Activated T-cell treated with anti-CD3 and anti-CD28 coated beads for 24 hours (primary cell): Measurements from ENCODE around the gene GDA.
"Not testable (repeated sequence)": the region's sequence is repeated elsewhere in the genome, so short reads cannot be mapped to it uniquely, and the experiment has no call there.

Source experiments
- DNase-seq: peaks from one replicate; pipeline ENCODE4 v3.0.0-alpha.2; 2020; ENCODE audit warnings: low read depth

Gene GDA

DNA sequence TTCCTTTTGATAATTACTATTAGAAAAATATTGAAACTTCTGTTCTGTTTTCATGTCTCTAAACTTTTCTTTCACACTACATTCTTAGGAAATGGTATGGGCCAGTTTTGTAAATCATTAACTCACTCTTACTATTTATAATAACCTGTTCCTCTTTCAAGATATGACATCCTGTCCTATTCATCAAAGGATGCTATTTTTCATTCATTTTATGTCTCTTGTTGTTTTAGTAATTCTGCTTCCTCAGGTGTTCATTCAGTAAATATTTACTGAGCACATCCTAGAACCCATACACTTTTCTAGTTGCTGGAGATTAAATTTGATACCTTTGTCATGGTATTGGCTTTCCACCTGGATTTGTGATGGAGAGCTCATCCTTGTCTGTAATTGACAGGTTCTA, 58.0 kb downstream of the GDA start:
- no peak for DNase-seq

DNA sequence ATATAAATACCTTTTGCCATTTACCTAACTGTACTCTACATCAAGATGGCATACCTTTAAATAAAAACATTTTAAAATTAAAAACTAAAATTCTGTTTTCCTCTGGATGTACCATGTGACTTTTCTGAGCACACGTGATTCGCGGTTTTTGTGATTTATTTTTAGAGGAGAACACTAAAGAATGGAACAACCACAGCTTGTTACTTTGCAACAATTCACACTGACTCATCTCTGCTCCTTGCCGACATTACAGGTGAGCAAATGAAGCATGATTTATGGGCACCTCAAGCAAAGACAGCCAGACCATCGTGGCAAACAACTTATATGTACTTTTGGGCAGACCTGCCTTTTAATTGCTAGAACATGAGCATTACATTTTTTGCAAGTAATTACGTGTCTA, 61.3 kb downstream of the GDA start:
- DNase-seq = no peak

DNA sequence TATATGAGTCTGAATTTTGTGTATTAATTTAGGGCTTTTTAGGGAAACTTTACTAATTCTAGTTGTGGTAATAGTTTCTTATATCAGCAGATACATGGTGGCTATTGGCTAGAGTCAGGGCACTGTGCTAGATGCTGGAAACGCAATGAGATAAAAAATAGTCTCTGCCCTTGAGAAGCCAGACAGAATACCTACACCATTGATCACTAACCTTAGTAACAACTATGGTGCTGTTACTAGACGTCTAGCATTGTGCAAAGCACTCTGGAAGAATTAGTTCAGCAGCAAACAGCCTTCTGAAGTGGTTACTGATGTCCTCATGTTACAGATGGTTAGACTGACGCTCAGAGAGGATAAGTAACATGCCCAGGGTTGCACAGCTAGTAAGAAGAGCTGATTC, 61.8 kb downstream of the GDA start:
- no peak for DNase-seq

GRCh38 chr9:72213906-72214305, 64.7 kb downstream of the GDA start:
- DNase-seq = no peak

DNA sequence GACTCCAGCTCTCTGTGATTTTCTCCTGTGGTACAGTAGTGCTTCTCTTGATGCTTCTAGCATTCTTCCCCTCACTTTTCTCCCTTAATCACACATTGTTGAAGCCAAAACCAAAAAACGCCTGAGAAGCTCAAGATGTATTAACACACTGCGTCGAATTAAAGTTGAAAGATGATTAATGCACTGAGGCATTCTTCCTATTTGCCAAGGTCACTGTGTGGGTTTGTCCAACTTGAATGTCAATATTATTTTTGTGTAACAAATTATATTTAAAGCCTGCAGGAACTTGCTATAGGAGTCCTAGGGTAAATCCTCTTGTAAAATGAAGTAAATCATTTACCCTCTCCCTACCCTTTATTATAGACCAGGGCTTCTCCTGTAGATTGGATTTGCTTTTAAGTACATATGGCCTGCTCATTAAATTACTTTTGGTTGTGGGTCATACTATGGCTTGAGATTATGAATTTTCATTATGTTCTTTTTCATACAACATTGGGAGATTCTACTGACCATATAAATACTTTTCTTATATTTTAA, 68.1 kb downstream of the GDA start:
- no peak for DNase-seq

- no peak for DNase-seq
These were observed 71.3 kb downstream of the GDA start for GRCh38 chr9:72220589-72220988.

GRCh38 chr9:72226146-72226812, 77.0 kb downstream of the GDA start:
- no peak for DNase-seq

GRCh38 chr9:72228282-72228681, 79.0 kb downstream of the GDA start:
- no peak for DNase-seq

DNA sequence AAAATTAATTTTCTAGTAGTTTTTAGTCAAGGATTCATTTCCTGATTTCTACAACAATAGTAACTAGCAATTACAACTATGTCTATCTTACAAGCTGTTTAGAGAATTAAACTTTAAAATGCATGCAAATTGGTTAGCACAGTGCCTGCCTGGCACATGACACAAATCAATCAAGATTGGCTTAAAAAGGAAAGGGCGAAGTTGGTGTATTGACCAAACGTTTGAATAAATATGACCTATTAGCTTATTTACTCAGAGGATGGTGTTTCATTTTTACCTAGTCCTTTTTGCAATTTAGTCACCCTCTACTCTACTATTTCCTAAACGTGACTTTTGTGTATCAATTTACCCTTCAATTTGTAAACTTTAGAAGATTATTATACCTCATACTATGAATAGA, 83.5 kb downstream of the GDA start:
- no peak for DNase-seq

DNA sequence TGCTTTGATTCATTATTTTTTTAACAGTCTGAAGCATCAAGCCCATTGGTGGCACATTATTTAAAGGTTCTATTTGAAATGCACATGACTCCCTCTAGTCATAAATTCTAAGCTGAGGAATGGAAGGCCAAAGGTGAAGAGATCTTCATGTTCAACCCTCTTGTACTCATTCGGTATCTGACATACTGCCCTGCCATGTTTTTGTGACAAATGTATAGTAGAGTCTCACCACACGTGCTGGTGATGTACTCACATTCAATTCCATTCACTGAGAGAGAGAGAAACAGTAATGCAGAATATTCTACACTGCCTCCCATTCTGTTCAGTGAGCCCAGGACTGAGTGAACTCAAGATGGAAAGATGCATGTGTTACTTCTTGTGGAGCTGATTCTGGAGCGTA, 98.3 kb downstream of the GDA start:
- no peak for DNase-seq

- no peak for DNase-seq
These were observed 102.3 kb downstream of the GDA start for GRCh38 chr9:72251589-72251988.

DNA sequence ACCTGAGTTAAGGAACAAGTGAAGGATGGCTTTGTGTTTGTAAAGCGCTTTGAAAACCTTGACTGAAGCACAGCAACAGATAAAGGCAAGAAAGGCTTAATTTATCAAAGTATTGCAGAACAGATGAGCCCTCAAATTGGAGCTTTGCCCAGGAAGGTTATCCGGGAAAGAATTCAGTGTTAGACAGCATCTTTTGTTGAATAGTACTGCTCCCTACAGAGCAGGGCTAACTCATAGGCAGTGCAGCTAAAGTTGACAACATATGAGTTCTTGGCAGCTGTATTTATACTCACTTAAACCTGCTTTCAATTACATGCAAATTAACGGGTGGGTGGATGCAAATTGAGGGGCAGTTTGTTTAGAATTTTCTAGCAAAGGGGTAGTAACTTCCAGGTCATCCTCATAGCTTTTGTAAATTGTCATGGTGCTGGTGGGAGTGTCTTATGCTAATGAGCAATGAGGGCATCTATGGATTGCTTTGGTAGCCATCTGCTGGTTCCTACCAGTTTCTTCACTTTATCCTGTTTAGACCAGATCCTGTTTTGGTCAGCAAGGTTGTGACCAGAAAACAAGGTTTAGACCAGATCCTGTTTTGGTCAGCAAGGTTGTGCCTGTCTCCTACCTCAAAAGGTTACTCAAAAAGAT, 105.8 kb downstream of the GDA start:
- no peak for DNase-seq

DNA sequence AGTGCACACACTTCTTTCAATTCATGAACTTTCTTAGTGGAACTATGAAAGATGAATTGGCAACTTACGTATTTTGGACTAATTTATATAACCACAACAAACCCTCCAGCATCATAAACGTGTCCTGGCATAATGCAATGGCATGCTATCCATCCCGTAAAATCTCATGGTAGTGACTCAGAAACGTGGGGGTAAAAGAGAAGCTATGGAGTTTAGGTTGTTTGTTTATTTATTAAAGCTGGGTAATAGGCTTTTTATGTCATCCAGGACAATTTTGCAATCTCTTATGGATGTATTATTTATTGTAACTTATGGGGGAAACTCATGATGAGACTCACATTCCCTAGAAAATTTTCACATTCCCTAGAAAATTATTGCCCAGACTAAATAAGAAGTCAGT, 106.3 kb downstream of the GDA start:
- no peak for DNase-seq

DNA sequence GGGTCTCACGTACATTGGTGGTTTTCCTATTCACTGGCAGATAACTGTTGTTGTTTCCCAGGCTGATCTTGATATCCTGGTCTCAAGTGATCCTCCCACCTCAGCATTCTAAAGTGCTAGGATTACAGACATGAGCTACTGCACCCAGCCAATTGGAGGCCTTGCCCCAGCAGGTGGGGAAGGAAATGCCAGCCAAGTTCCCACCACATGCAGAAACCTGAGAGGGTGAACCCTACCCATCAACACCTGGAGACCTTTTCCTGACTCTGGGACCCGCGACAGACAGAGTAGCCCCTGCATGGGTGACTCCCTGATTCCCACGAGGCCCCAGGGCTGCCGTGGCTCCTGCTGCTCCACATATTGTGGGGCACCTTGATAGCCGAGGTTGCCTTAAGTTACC, 107.7 kb downstream of the GDA start:
- no peak for DNase-seq

- no peak for DNase-seq
These were observed 108.6 kb downstream of the GDA start for GRCh38 chr9:72257814-72258213.

- DNase-seq = no peak
These were observed 112.8 kb downstream of the GDA start for GRCh38 chr9:72262063-72262462.

DNA sequence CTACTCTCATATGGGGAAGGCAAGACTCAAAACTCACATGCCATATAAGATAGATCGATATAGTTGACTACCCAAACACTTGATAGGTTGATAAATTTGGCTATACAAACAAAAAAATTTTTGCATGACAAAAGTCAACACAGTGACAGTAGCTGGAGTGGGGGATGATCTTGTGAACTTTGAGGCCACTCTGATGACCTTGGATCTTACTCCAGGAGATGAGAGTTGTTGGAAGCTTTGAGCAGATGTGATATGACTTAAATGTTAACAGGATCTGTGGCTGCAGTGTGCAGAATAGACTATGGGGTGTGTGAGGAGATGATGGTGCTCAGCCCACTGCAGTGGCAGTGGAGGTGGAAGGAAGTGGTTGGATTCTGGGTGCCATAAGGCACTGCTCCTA, 114.3 kb downstream of the GDA start:
- no peak for DNase-seq

DNA sequence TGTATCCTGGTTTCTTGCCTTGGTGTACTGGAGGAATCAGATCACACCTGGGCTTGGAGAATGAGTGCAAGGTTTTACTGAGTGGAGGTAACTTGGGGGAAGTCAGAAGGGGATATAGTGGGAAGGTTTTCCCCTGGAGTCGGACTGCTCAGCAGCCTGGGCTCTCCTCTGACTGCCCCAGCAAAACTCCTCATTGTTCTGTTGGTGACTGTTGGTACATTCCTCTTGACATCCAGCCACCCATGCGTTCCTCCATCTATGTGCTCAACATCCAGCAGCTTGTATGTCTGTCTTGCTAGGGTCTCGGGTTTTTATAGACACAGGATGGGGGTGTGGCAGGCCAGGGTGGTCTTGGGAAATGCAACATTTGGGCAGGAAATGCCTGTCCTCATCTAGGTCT, 119.7 kb downstream of the GDA start:
- DNase-seq = no peak

- not testable (repeated sequence) for DNase-seq
These were observed 121.1 kb downstream of the GDA start for GRCh38 chr9:72270359-72270758.

DNA sequence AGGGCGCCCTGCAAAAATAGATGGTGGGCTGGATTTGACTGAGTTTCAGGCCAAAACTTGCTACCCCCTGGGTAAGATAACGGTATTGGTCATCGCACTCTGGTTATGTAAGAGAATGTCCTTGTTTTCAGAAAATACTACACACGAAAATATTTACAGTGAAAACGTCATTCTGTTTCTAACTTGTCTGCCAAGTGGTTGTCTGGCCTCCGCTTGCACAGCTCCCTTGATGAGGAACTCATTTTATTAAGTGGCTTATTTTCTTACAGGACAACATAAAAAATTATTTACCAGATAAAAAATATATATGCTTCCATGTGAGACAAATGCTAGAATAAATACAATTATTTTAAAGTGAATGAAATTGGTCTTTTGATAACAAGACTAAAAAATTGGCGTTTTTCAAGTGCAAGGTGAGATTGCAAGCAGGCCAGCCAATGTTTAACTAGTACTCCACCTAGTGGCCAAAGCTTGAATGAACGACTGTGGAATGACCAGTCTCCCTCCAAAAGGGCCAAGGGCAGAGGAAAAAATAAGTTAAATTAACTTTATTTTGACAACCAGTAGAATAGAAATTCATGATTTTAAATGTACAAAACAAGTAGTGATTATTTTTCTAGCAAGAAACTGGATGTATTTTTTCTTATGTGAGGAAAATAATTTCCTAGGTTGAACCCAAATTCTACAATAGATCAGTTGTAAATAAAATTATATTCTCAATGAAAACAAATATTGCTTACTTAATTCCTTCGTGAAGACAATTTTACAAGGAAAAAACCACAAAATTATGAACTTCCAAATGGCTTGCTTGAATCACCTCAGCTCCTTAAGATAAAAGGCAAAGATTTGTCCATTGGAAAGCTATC, 122.6 kb downstream of the GDA start:
- peak; percentile 41 for DNase-seq

- DNase-seq = no peak
These were observed 125.2 kb downstream of the GDA start for GRCh38 chr9:72274441-72274840.

DNA sequence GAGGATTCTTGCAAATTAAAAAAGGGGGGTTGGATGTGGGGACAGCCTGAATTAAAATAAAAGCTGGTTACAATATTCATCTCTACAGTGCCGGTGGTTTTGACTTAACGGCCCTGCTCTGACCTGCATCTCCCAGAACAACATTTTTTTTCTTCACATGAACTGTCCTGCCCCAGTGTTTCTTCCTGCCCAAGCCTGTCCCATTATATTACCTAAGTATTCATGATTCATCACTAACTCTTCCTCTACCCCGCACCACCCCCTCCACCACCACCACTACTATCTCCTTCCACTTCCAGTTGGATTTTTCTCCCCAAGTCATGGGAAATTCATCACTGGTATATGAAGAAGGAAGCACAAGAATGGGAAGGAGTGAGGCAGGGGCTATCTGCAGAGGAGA, 125.7 kb downstream of the GDA start:
- no peak for DNase-seq

GRCh38 chr9:72276429-72276828, 127.2 kb downstream of the GDA start:
- DNase-seq = no peak
